ENCODE data around the gene CSTF3. TPM values are rescaled to one million over a fixed set of nuclear protein-coding genes. Genes with fewer than 3 reads are reported as not detected.
"Not testable (repeated sequence)": the region's sequence is repeated elsewhere in the genome, so short reads cannot be mapped to it uniquely, and the experiment has no call there.

The CSTF3 gene
- total RNA-seq, 1 donor: 31.5 TPM

GRCh38 chr11:33125025-33125424, 36.3 kb downstream of the CSTF3 start:
- no peak for TF ChIP-seq CTCF (IDR thresholded peaks at IDR 0.05; ENCODE audit: insufficient read depth, low read depth, low read length)
- DNase-seq (ENCODE audit: low read depth): no peak

GRCh38 chr11:33122696-33123095, 38.6 kb downstream of the CSTF3 start:
- not testable (repeated sequence) for H3K4me3 ChIP-seq (ENCODE audit: low read depth, low read length); DNase-seq (ENCODE audit: low read depth)

More at GRCh38 chr11:33125025-33125424, 36.3 kb downstream of the CSTF3 start:
- no peak overlapping the region for H3K4me3 ChIP-seq (ENCODE audit: low read depth, low read length)

GRCh38 chr11:33116535-33116934, 44.7 kb downstream of the CSTF3 start:
- no peak for DNase-seq (ENCODE audit: low read depth)
- TF ChIP-seq CTCF (IDR thresholded peaks at IDR 0.05; ENCODE audit: insufficient read depth, low read depth, low read length): no peak
- no peak overlapping the region for H3K4me3 ChIP-seq (ENCODE audit: low read depth, low read length)

- no peak for TF ChIP-seq CTCF (IDR thresholded peaks at IDR 0.05; ENCODE audit: insufficient read depth, low read depth, low read length)
- no peak for DNase-seq (ENCODE audit: low read depth)
- no peak overlapping the region for H3K4me3 ChIP-seq (ENCODE audit: low read depth, low read length)
Observed at GRCh38 chr11:33110083-33110482, 51.2 kb downstream of the CSTF3 start.

DNA sequence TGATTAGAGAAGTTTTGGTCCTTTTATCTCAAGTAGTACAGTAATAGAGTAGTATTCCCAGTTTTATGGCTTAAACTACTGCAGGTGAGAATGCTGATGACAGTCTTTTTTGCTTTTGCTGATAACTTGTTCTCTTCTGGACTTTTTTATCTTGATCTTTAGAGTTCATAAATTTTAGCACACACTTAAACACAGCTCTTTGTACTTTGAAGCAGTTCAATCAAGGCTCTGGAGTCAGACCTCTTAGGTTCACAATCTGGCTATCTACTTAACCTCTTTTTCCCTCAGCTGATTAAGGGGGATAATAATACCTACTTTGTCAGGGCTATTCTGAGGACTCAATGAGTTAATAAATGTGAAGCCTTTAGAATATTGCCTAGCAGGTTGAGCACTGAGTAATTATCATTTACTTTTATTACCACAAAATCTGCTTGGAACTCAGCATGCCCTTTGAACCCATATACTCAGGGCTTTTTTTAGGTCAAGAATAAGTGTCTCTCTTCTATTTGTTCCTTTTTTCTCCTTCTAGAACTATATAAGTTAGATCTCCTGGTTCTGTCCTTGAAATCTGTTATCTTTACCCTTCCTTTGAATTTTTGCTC, 51.9 kb downstream of the CSTF3 start:
- DNase-seq (ENCODE audit: low read depth): no peak
- TF ChIP-seq CTCF (IDR thresholded peaks at IDR 0.05; ENCODE audit: insufficient read depth, low read depth, low read length): no peak
- no peak overlapping the region for H3K4me3 ChIP-seq (ENCODE audit: low read depth, low read length)

- no peak for TF ChIP-seq CTCF (IDR thresholded peaks at IDR 0.05; ENCODE audit: insufficient read depth, low read depth, low read length)
- H3K4me3 ChIP-seq (ENCODE audit: low read depth, low read length): no peak overlapping the region
- DNase-seq (ENCODE audit: low read depth): no peak
Observed at GRCh38 chr11:33103836-33104235, 57.4 kb downstream of the CSTF3 start.

DNA sequence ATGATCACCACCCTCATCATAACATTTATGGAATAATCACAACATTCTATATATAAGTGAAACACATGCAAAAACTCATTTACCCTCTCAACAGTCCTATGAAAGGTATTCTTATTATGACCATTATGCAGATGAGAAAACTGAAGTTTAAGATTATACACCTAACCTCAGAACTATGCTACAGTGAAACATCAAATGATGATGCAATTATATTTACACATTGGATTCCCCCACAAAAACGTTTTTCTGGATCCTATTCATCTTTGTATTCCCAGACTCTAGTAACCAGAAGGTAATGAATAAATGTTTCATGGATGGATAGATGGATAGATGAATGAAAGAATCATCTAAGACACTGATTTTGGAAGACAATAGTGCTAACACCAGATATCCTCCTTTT, 67.1 kb downstream of the CSTF3 start:
- no peak for TF ChIP-seq CTCF (IDR thresholded peaks at IDR 0.05; ENCODE audit: insufficient read depth, low read depth, low read length)
- no peak for DNase-seq (ENCODE audit: low read depth)
- no peak overlapping the region for H3K4me3 ChIP-seq (ENCODE audit: low read depth, low read length)
